Transverse colon (tissue), 4 donors: ENCODE results near the gene TMEM192.

ENCODE experiments used
- CTCF ChIP-seq, 5 experiments: fragments of 200-600 bp in 3 of 5; fragments of 450-650 bp in 2 of 5; sonication (generic) in 3 of 5; IDR thresholded peaks; 1 replicate in 2 of 5; 2 replicates in 3 of 5; pipeline ENCODE4 v1.5.1; 2016 to 2017; ENCODE audit warnings: antibody characterized with exemption in 5 of 5, inconsistent platforms in 3 of 5, mild to moderate bottlenecking in 2 of 5, moderate library complexity in 1 of 5
- EP300 ChIP-seq: sonication (generic); formaldehyde crosslinking; IDR thresholded peaks from one replicate; pipeline ENCODE4 v1.6.1; 2017; ENCODE audit warnings: antibody characterized with exemption, low read depth
- POLR2A ChIP-seq: fragments of 450-650 bp; IDR thresholded peaks from one replicate; pipeline ENCODE4 v1.6.1; 2016; ENCODE audit warnings: antibody characterized with exemption, mild to moderate bottlenecking, moderate library complexity
- POLR2AphosphoS5 ChIP-seq, 3 donors: sonication (generic); formaldehyde crosslinking; IDR thresholded peaks; one replicate each; pipeline ENCODE4 v1.6.1; 2016; ENCODE audit warnings: antibody characterized with exemption in 3 of 3

DNA sequence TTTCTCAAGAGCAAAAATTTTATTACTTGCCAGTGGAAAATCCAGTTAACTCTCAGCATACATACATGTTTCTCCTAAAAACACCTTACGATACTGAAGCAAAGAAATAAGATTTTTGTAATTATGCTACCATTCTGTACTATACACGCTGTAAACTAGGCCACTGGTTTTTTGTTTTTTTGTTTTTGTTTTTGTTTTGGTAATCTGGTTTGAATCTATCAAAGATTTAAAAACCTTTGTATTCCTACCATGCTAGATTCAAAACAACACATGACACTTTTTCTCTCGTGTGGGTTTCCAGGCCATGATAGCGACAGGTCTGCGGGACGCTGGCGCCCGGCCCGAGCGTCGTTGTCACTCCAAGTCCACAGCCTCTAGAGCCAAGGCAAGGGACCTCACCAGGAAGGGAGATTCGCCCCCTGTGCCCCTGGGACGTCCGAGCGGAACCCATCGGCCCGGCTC is 723 bp downstream of the TMEM192 start:
- TF ChIP-seq POLR2AphosphoS5 (IDR thresholded peaks at IDR 0.05) (no peak), CTCF (IDR thresholded peaks at IDR 0.05) (no peak), POLR2A (no peak), EP300 (no peak)
